ENCODE data around the gene DCAF15. TPM values are rescaled to one million over a fixed set of nuclear protein-coding genes. Genes with fewer than 3 reads are reported as not detected.
"Not testable (repeated sequence)": the region's sequence is repeated elsewhere in the genome, so short reads cannot be mapped to it uniquely, and the experiment has no call there.

DCAF15 gene
- polyA plus RNA-seq, 1 donor from 2014 or later = 5.7 TPM

DNA sequence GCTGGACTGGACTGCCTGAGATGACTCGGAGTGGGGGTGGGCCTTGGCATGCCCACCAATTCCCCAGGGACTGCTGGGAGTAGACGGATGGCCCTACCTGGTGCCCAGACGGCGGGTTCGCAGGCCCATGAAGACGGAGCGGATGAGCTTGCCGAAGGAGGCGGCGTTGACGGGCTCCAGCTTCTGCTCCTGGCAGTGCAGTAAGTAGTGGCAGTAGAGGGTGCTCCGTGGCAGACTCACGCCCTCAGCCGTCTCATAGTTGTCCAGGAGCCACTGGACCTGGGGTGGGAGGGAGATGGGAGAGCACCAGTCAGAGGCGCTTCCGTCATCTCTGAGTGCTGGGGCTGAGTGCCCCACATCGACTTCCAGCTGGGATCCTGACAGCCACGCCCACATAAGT, 17.6 kb downstream of the DCAF15 start:
- Mint-ChIP-seq H3K27ac (no peak overlapping the region), H3K36me3 (peaks cover 6% of the 10 kb centered on the region), H3K4me1 (peaks cover 0 to 7% (median 2%) of the 10 kb centered on the region in 3 donors), H3K4me3 (no peak overlapping the region), H3K27me3 (no peaks in the 10 kb centered on the region), H3K9me3 (no peaks in the 10 kb centered on the region)

GRCh38 chr19:13971868-13972267, 19.6 kb downstream of the DCAF15 start:
- peaks cover 3 to 12% (median 4%) of the 10 kb centered on the region in 3 donors for H3K4me1 Mint-ChIP-seq
- not testable (repeated sequence) for H3K9me3 Mint-ChIP-seq, H3K36me3 Mint-ChIP-seq, H3K27me3 Mint-ChIP-seq, H3K27ac Mint-ChIP-seq, H3K4me3 Mint-ChIP-seq

GRCh38 chr19:13972368-13973155, 20.3 kb downstream of the DCAF15 start:
- Mint-ChIP-seq H3K27me3 (no peaks in the 10 kb centered on the region), H3K36me3 (peaks cover 9% of the 10 kb centered on the region), H3K9me3 (no peaks in the 10 kb centered on the region), H3K4me3 (no peak overlapping the region), H3K27ac (no peak overlapping the region), H3K4me1 (peaks cover 3 to 12% (median 4%) of the 10 kb centered on the region in 3 donors)

DNA sequence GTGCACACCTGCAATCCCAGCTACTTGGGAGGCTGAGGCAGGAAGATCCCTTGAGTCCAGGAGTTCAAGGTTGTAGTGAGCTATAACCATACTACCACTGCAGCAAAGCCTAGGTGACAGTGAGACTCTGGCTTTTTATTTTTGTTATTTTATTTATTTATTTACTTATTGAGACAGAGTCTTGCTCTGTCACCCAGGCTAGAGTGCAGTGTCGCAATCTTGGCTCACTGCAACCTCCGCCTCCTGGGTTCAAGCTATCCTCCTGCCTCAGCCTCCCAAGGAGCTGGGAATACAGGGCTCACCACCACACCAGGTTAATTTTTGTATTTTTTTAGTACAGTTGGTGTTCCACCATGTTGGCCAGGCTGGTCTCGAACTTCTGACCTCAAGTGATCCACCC, 21.2 kb downstream of the DCAF15 start:
- H3K36me3 Mint-ChIP-seq, H3K4me3 Mint-ChIP-seq, H3K27me3 Mint-ChIP-seq, H3K9me3 Mint-ChIP-seq: not testable (repeated sequence)
- Mint-ChIP-seq H3K4me1 (peaks cover 3 to 12% (median 4%) of the 10 kb centered on the region in 3 donors), H3K27ac (peak overlapping the region in 1 of 3 donors; percentile 65)

- Mint-ChIP-seq H3K36me3 (peaks cover 4% of the 10 kb centered on the region), H3K27me3 (no peaks in the 10 kb centered on the region), H3K4me1 (peaks cover 3 to 12% (median 4%) of the 10 kb centered on the region in 3 donors), H3K27ac (peak overlapping the region in 2 of 3 donors; percentile 65 to 77), H3K4me3 (peak overlapping the region in 2 of 4 donors; percentile 6 to 43), H3K9me3 (no peaks in the 10 kb centered on the region)
Observed at GRCh38 chr19:13974073-13974472, 21.8 kb downstream of the DCAF15 start.

GRCh38 chr19:13975870-13976269, 23.6 kb downstream of the DCAF15 start:
- peaks cover 4 to 18% (median 9%) of the 10 kb centered on the region in 3 donors for H3K4me1 Mint-ChIP-seq
- peak overlapping the region in 1 of 4 donors; percentile 21 for H3K4me3 Mint-ChIP-seq
- no peaks in the 10 kb centered on the region for H3K9me3 Mint-ChIP-seq
- H3K27ac Mint-ChIP-seq = peak overlapping the region in 2 of 3 donors; percentile 49 to 78
- H3K27me3 Mint-ChIP-seq = peaks cover 2% of the 10 kb centered on the region
- H3K36me3 Mint-ChIP-seq = peaks cover 3% of the 10 kb centered on the region

- Mint-ChIP-seq H3K4me1 (peaks cover 9 to 23% (median 13%) of the 10 kb centered on the region in 3 donors), H3K27ac (peak overlapping the region in 2 of 3 donors; percentile 49 to 81), H3K4me3 (peak overlapping the region in 3 of 4 donors; percentile 21 to 81 (median 47)), H3K36me3 (peaks cover 3% of the 10 kb centered on the region), H3K9me3 (no peaks in the 10 kb centered on the region), H3K27me3 (peaks cover 2% of the 10 kb centered on the region)
Observed at GRCh38 chr19:13976446-13976845, 24.1 kb downstream of the DCAF15 start.

DNA sequence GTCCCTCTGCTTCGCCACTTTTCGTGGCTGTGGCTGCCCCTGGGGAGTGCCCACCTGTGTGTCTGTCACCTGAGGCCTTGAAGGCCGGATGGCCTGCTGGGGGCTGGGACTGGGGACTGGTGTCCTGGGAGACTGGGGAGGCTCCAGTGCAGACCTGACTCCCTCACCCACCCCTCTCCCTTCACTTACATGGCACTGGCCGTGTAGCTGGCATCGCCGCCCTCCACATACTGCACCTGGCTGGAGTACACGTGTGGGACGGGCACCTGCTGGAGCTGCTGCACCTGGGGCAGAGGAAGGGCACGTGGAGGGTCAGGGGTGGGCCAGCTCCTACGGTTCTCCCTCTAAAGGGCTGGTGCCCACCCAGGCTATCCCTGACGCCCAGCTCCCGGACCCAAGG, 25.5 kb downstream of the DCAF15 start:
- no peaks in the 10 kb centered on the region for H3K9me3 Mint-ChIP-seq
- H3K27me3 Mint-ChIP-seq = peaks cover 2% of the 10 kb centered on the region
- peak overlapping the region in 2 of 3 donors; percentile 31 to 77 for H3K27ac Mint-ChIP-seq
- peaks cover 3% of the 10 kb centered on the region for H3K36me3 Mint-ChIP-seq
- H3K4me1 Mint-ChIP-seq = peaks cover 13 to 33% (median 20%) of the 10 kb centered on the region in 3 donors
- peak overlapping the region in 1 of 4 donors; percentile 35 for H3K4me3 Mint-ChIP-seq

DNA sequence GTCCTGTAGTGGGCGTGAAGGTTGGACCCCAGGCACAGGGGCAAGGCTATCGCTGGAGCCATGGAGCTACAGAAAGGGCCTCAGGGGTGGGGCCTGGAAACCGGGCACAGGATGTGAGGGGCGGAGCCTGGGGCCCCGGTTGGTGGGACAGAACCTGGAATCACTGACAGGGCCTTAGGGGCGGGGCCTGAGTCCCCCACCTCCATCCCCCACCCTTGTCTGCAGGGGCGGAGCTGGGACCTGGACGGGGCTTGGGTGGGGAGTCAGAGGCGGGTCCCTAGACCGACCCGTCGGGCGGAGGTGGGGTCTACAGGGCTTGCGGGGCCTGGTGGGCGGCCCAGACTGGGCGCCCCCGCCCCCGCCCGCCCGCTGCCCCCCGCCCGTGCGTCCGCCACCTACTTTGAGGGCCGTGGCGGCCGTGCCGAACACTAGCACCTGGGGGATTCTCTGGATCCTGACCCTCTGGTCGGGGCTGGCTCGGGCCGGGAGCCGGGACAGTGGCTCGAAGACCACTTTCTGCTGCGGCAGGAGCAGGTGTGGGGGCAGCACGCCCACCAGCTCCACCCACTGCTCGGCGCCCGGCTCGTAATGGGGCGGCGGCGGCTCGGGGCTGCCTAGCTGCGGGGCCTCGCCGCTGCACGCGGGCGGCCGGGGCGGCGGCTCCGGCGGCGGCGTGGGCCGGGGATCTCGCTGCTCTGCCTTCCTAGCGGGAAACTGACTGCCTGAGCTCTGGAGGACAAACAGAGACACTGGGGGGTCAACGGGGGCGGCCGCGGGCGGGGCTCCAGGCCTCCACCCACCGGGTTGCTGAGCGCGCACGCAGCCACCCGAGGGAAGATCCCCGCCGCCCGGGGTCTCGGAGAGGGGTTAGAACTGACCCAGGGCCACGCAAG, 26.3 kb downstream of the DCAF15 start:
- peak overlapping the region; percentile 35 to 82 (median 57) for H3K4me3 Mint-ChIP-seq
- H3K27ac Mint-ChIP-seq = peak overlapping the region in 2 of 3 donors; percentile 31 to 77
- peaks cover 17 to 39% (median 23%) of the 10 kb centered on the region in 3 donors for H3K4me1 Mint-ChIP-seq
- H3K9me3 Mint-ChIP-seq = no peaks in the 10 kb centered on the region
- H3K36me3 Mint-ChIP-seq = peaks cover 3% of the 10 kb centered on the region
- H3K27me3 Mint-ChIP-seq = peaks cover 2% of the 10 kb centered on the region

DNA sequence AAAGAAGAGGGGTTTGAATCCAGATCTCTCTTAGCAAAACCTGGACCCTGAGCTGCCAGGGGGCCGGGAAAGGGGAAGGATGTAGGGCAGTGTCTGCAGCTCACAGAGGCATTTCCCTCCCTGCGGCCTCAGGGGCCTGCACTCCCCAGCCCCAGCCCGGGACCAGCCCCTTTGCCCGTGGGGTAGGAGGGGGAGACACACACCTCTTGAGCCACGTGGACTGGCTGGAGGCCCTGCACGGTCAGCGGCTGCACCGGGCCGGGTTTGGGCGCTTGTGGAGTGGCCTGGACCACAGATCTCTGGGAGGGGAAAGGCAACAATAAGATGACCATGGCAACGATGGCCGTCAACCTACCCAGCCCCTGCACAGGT, 26.9 kb downstream of the DCAF15 start:
- H3K4me3 Mint-ChIP-seq = peak overlapping the region; percentile 3 to 73 (median 24)
- H3K36me3 Mint-ChIP-seq = peaks cover 3% of the 10 kb centered on the region
- H3K27me3 Mint-ChIP-seq = peaks cover 2% of the 10 kb centered on the region
- H3K27ac Mint-ChIP-seq = peak overlapping the region in 1 of 3 donors; percentile 50
- no peaks in the 10 kb centered on the region for H3K9me3 Mint-ChIP-seq
- H3K4me1 Mint-ChIP-seq = peaks cover 17 to 36% (median 21%) of the 10 kb centered on the region in 3 donors

DNA sequence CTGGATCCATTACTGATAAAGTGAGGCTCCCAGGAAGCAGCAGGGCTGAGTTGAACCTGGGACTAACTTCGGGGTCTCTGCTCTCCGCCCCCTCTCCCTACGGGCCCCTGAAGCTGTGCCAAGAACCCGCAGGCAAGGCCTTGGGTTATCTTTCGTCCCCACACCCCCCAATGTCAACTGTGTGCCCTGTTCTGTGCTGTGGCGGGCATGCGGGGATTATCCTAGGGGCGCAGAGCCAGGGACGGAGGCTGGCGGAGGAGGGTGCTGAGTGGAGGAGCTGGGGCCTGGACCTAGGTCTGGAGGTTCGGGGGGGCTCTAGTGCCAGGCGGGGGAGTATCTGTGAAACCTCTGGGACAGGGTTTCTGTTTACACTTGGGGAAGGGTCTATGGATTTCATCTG, 27.4 kb downstream of the DCAF15 start:
- Mint-ChIP-seq H3K4me1 (peaks cover 17 to 35% (median 21%) of the 10 kb centered on the region in 3 donors), H3K4me3 (peak overlapping the region; percentile 3 to 73 (median 34)), H3K36me3 (peaks cover 3% of the 10 kb centered on the region), H3K9me3 (no peaks in the 10 kb centered on the region), H3K27ac (peak overlapping the region; percentile 23 to 50 (median 46)), H3K27me3 (peaks cover 2% of the 10 kb centered on the region)

DNA sequence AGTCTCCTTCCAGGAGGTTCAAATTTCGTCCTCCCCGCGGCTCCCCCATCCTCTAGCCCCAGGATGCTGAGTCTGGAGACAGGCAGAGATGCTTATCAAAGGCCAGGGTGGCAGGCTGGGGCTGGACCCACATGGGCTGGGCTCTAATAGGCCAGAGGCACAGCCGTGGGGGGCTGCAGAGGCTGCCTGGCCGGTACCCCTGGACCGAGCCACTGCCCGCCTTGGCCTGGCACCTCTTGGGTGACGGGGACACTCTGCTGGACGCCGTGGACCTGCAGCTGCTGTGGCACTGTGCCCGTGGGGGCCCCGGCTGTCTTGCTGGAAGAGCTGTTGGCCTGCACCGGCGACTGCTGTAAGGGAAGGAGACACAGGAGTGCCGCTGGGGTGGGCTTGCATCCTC, 28.0 kb downstream of the DCAF15 start:
- Mint-ChIP-seq H3K27ac (peak overlapping the region in 1 of 3 donors; percentile 23), H3K4me1 (peaks cover 19 to 37% (median 23%) of the 10 kb centered on the region in 3 donors), H3K27me3 (peaks cover 2% of the 10 kb centered on the region), H3K4me3 (peak overlapping the region in 1 of 4 donors; percentile 79), H3K36me3 (no peaks in the 10 kb centered on the region), H3K9me3 (no peaks in the 10 kb centered on the region)

DNA sequence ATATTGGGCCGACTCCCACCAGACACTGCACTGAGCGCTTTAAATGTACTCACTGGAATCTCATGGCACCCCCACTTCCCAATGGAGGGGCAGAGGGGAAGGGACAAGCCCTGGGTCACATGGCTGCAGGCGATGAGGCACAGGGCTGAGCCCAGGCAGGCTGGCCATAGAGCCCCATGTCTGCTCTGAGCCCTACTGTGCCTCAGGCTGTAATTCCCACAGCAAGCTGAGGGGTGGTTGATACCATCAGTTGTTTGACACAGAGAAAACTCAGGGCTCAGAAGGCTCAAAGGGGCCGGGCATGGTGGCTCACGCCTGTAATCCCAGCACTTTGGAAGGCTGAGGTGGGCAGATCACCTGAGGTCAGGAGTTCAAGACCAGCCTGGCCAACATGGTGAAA, 28.7 kb downstream of the DCAF15 start:
- H3K4me1 Mint-ChIP-seq = peaks cover 22 to 36% (median 26%) of the 10 kb centered on the region in 3 donors
- peak overlapping the region in 3 of 4 donors; percentile 79 to 85 (median 80) for H3K4me3 Mint-ChIP-seq
- H3K36me3 Mint-ChIP-seq = no peaks in the 10 kb centered on the region
- no peaks in the 10 kb centered on the region for H3K9me3 Mint-ChIP-seq
- H3K27ac Mint-ChIP-seq = peak overlapping the region; percentile 23 to 95 (median 91)
- peaks cover 2% of the 10 kb centered on the region for H3K27me3 Mint-ChIP-seq

GRCh38 chr19:13981467-13981866, 29.2 kb downstream of the DCAF15 start:
- peak overlapping the region; percentile 85 to 95 (median 91) for H3K27ac Mint-ChIP-seq
- no peaks in the 10 kb centered on the region for H3K36me3 Mint-ChIP-seq
- peak overlapping the region in 3 of 4 donors; percentile 79 to 85 (median 80) for H3K4me3 Mint-ChIP-seq
- no peaks in the 10 kb centered on the region for H3K9me3 Mint-ChIP-seq
- H3K27me3 Mint-ChIP-seq = peaks cover 2% of the 10 kb centered on the region
- peaks cover 23 to 37% (median 26%) of the 10 kb centered on the region in 3 donors for H3K4me1 Mint-ChIP-seq
